Camera-type eye (tissue), 1 donor: ENCODE data around the gene SEPHS1. TPM values are rescaled to one million over a fixed set of nuclear protein-coding genes. Genes with fewer than 3 reads are reported as not detected.

Source experiments
- total RNA-seq: library from RNA; depleted of rRNA; stranded (reverse); fragments of >200 nt; gene quantifications from one replicate; pipeline ENCODE4 v1.2.3, GENCODE V29; 2014

The SEPHS1 gene
- total RNA-seq: 70.8 TPM

GRCh38 chr10:13348216-13349017 is at the start of gene SEPHS1:
SEPHS1 (minus strand) TSS chr10:13348293; CDS start chr10:13344950, 3,343 bp downstream.

GRCh38 chr10:13299437-13300287 is 48.4 kb downstream of the SEPHS1 start, which contains the start of gene PHYH:
PHYH (minus strand) TSS chr10:13300064; CDS start chr10:13300042, 22 bp downstream.

Other genes starting within 250 kb of the SEPHS1 start
- 39.9 TPM for gene OPTN, start 248.1 kb downstream of the SEPHS1 start, total RNA-seq
- 4.1 TPM for gene MCM10, start 186.7 kb downstream of the SEPHS1 start, total RNA-seq
- gene UCMA, start 113.9 kb downstream of the SEPHS1 start, total RNA-seq: not detected
- 29.1 TPM for gene PHYH, start 48.2 kb downstream of the SEPHS1 start, total RNA-seq
- 35.7 TPM for gene BEND7, start 180.7 kb upstream of the SEPHS1 start, total RNA-seq
- 61.7 TPM for gene PRPF18, start 238.7 kb upstream of the SEPHS1 start, total RNA-seq